Adrenal gland (tissue), 12 donors: Measurements from ENCODE around the gene PBRM1. TPM values are rescaled to one million over a fixed set of nuclear protein-coding genes. Genes with fewer than 3 reads are reported as not detected.

ENCODE experiments used
- DNase-seq, 7 donors: peaks; one replicate each; pipeline ENCODE4 v3.0.0-alpha.2; 2019 to 2020
- H3K27ac ChIP-seq, 5 donors: fragments of 200-600 bp; sonication (generic) in 4 of 5; 1 replicate in 3 of 5; 2 replicates in 2 of 5; pipeline versions ENCODE4 v1.5.1 to v1.8.0; 2016 to 2020; ENCODE audit warnings: mild to moderate bottlenecking in 1 of 5
- H3K27me3 ChIP-seq: fragments of 200-600 bp; 2 replicates; pipeline ENCODE4 v1.8.0; 2021
- H3K36me3 ChIP-seq, 2 donors: fragments of 200-600 bp; replicated peaks in 1 of 2; 1 replicate in 1 of 2; 2 replicates in 1 of 2; pipeline versions ENCODE4 v1.5.1 to v1.8.0; 2018 to 2022
- H3K4me1 ChIP-seq, 2 donors: fragments of 200-600 bp; replicated peaks in 1 of 2; 1 replicate in 1 of 2; 2 replicates in 1 of 2; pipeline versions ENCODE4 v1.5.1 to v1.8.0; 2018 to 2021
- H3K4me3 ChIP-seq, 4 donors: fragments of 200-600 bp; sonication (generic) in 3 of 4; one replicate each; pipeline ENCODE4 v1.5.1; 2016 to 2018
- H3K9me3 ChIP-seq, 3 donors: fragments of 200-600 bp; sonication (generic) in 1 of 3; replicated peaks in 1 of 3; 1 replicate in 2 of 3; 2 replicates in 1 of 3; pipeline versions ENCODE4 v1.5.1 to v1.8.0; 2016 to 2021
- POLR2A ChIP-seq, 2 donors: fragments of 450-650 bp; IDR thresholded peaks; one replicate each; pipeline ENCODE4 v1.6.1; 2017; ENCODE audit warnings: antibody characterized with exemption in 2 of 2, mild to moderate bottlenecking in 2 of 2, moderate library complexity in 1 of 2
- WGBS, 4 donors: extraction: QIAGEN DNeasy Blood & Tissue Kit in 2 of 4; methylation state at CpG; one replicate each; pipeline versions ENCODE4 v1.1.5 to v1.1.7; 2013 to 2017; 5-methylcytosine and 5-hydroxymethylcytosine counted together
- intact Hi-C, 2 donors: fragments of 100-400 bp; cut with DNase I; formaldehyde crosslinking; loops; one replicate each; pipeline versions ENCODE4 v1.14.1 to v1.15.0; 2022 to 2023
- polyA plus RNA-seq, 3 donors: library from polyadenylated mRNA; stranded (reverse); fragments of 200-250 nt in 2 of 3; fragments of 350-450 nt in 1 of 3; fragmentation: Illumina TruSeq in 1 of 3; extraction: RNeasy Lipid Tissue Mini Kit (QIAGEN cat#74804) in 1 of 3; gene quantifications; one replicate each; pipeline ENCODE4 v1.2.3, GENCODE V29; 2013 to 2014
- total RNA-seq, 9 donors: library from RNA; depleted of rRNA in 4 of 9; stranded (reverse); fragments of >200 nt in 4 of 9; fragments of 120-200 nt in 1 of 9; fragmentation: NEBNext Ultra II Directional in 1 of 9; extraction: Animal tissue kit (Norgen Biotek cat#: 25700) in 1 of 9; gene quantifications; one replicate each; pipeline versions ENCODE4 v1.1.0 to v1.2.4, GENCODE V29; 2013 to 2023
- TF ChIP-seq, protein P1 (sequence below), 6 experiments: fragments of 450-650 bp in 4 of 6; fragments of 200-600 bp in 2 of 6; sonication (generic) in 1 of 6; IDR thresholded peaks; 1 replicate in 5 of 6; 2 replicates in 1 of 6; pipeline versions ENCODE4 v1.5.1 to v1.8.0; 2016 to 2021; ENCODE audit warnings: antibody characterized with exemption in 6 of 6, mild to moderate bottlenecking in 2 of 6, moderate library complexity in 1 of 6
- donor health status: healthy with polysubstance abuse.
- donor health status: Bipolar disorder and iron deficiency.
- donor health status: DM: yes; HTN: yes; CAD: no.
- donor health status: DM: no; HTN: no; CAD: no.
- donor health status: DM: no; HTN: no; CAD: no.
- donor health status: DM: yes; HTN: yes; CAD: no.

Gene PBRM1
- total and polyA plus RNA-seq, 12 donors: 4.2 to 108 (median 47.5) TPM

DNA sequence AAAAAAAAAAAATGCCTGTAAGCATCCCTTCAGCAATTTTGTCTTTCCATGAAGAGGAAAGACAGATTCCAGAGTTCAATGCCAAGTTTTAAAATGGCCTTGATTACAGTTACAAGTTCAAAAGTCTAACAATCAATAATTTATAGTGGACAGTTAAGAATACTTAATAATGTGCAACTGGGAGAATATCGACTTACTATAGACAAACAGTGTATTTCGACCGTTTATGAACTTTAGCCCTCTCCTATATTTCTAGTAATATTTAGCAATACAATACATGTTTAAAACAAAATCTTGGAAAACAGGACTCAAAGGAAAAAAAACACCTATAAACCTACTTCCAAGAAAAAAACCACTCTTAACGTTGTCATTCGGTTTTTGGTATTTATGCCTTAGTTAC is 1.5 kb downstream of the PBRM1 start:
- TF ChIP-seq, protein P1, sequence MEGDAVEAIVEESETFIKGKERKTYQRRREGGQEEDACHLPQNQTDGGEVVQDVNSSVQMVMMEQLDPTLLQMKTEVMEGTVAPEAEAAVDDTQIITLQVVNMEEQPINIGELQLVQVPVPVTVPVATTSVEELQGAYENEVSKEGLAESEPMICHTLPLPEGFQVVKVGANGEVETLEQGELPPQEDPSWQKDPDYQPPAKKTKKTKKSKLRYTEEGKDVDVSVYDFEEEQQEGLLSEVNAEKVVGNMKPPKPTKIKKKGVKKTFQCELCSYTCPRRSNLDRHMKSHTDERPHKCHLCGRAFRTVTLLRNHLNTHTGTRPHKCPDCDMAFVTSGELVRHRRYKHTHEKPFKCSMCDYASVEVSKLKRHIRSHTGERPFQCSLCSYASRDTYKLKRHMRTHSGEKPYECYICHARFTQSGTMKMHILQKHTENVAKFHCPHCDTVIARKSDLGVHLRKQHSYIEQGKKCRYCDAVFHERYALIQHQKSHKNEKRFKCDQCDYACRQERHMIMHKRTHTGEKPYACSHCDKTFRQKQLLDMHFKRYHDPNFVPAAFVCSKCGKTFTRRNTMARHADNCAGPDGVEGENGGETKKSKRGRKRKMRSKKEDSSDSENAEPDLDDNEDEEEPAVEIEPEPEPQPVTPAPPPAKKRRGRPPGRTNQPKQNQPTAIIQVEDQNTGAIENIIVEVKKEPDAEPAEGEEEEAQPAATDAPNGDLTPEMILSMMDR (IDR thresholded peaks at IDR 0.05): no peak
- no peak for TF ChIP-seq POLR2A (IDR thresholded peaks at IDR 0.05)
- H3K27me3 ChIP-seq: no peaks in the 10 kb centered on the region
- H3K9me3 ChIP-seq: no peaks in the 10 kb centered on the region
- peak overlapping the region in 1 of 4 donors; percentile 94 for H3K4me3 ChIP-seq
- intact Hi-C loops: loop anchor here (5.0 to 10.0 kb wide), 2 partner anchors 149 to 212 kb away; partner anchors contain the start of genes NT5DC2 (in 1 of the 2) and UQCC5 (in 1 of the 2)
- peaks cover 37 to 65% of the 10 kb centered on the region in 2 donors for H3K4me1 ChIP-seq
- DNase-seq: no peak
- peaks cover 0 to 22% of the 10 kb centered on the region in 2 donors for H3K36me3 ChIP-seq
- H3K27ac ChIP-seq: peak overlapping the region in 2 of 5 donors; percentile 96 to 98
- WGBS, 4 donors: 30 to 41% (median 36%) methylated on average over 5 of the region's 5 CpGs

DNA sequence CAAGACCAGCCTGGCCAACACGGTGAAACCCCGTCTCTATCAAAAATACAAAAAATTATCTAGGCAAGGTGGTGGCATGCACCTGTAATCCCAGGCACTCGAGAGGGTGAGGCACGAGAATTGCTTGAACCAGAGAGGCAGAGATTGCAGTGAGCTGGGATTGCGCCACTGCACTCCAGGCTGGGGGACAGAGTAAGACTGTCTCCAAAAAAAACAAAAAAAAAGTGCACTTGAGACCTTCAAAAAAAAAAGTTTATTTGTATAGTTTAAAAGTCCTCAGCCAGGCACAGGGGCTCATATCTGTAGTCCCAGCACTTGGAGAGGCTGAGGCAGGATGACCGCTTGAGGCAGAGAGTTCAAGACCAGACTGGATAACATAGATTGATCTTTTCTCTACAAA is 2.1 kb downstream of the PBRM1 start:
- TF ChIP-seq POLR2A (IDR thresholded peaks at IDR 0.05): no peak
- TF ChIP-seq, protein P1 (IDR thresholded peaks at IDR 0.05): no peak
- no peaks in the 10 kb centered on the region for H3K27me3 ChIP-seq
- H3K27ac ChIP-seq: peak overlapping the region in 3 of 5 donors; percentile 28 to 96 (median 36)
- H3K4me3 ChIP-seq: no peak overlapping the region
- peaks cover 37 to 65% of the 10 kb centered on the region in 2 donors for H3K4me1 ChIP-seq
- peak in 4 of 7 donors; percentile 16 to 45 (median 36) for DNase-seq
- WGBS, 4 donors: 59 to 69% (median 62%) methylated on average over 6 of the region's 6 CpGs
- intact Hi-C loops: loop anchor here (5.0 to 10.0 kb wide), 2 partner anchors 149 to 211 kb away; partner anchors contain the start of genes NT5DC2 (in 1 of the 2) and UQCC5 (in 1 of the 2)
- peaks cover 0 to 19% of the 10 kb centered on the region in 2 donors for H3K36me3 ChIP-seq
- no peaks in the 10 kb centered on the region for H3K9me3 ChIP-seq

DNA sequence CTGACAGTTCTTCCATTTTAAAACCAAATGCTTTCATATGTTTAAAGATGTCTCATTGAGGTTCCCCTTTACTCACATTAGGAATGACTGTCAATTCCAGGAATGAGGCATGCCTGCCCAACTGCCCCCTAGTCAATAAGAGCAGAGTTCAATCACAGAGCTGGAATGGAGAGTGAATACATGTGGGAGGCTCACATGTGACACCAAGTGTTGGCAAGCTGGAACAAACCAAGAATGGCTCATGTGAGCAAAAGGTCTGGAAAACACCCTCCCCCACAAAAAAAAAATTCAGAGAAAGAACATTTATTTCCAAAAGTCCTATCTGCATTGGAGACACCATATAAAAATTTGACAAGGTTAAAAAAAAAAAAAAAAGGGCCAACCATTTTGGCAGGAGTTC is 3.7 kb downstream of the PBRM1 start:
- DNase-seq: peak; percentile 46 to 71 (median 64)
- TF ChIP-seq, protein P1 (IDR thresholded peaks at IDR 0.05): no peak
- no peak for TF ChIP-seq POLR2A (IDR thresholded peaks at IDR 0.05)
- no peaks in the 10 kb centered on the region for H3K9me3 ChIP-seq
- intact Hi-C loops: loop anchor here (5.0 to 10.0 kb wide), 2 partner anchors 147 to 210 kb away; partner anchors contain the start of genes NT5DC2 (in 1 of the 2) and UQCC5 (in 1 of the 2)
- peaks cover 0 to 17% of the 10 kb centered on the region in 2 donors for H3K36me3 ChIP-seq
- peaks cover 37 to 61% of the 10 kb centered on the region in 2 donors for H3K4me1 ChIP-seq
- peak overlapping the region in 4 of 5 donors; percentile 55 to 96 (median 66) for H3K27ac ChIP-seq
- no peaks in the 10 kb centered on the region for H3K27me3 ChIP-seq
- H3K4me3 ChIP-seq: no peak overlapping the region

- no peak for TF ChIP-seq POLR2A (IDR thresholded peaks at IDR 0.05)
- TF ChIP-seq, protein P1 (IDR thresholded peaks at IDR 0.05): no peak
- Histone ChIP-seq H3K27me3 (no peaks in the 10 kb centered on the region), H3K27ac (peak overlapping the region in 4 of 5 donors; percentile 55 to 96 (median 66)), H3K4me3 (no peak overlapping the region), H3K36me3 (peaks cover 0 to 22% of the 10 kb centered on the region in 2 donors), H3K9me3 (no peaks in the 10 kb centered on the region), H3K4me1 (peaks cover 33 to 57% of the 10 kb centered on the region in 2 donors)
- intact Hi-C loops: loop anchor here (5.0 to 10.0 kb wide), 2 partner anchors 147 to 209 kb away; partner anchors contain the start of genes NT5DC2 (in 1 of the 2) and UQCC5 (in 1 of the 2)
- WGBS, 4 donors: 48 to 62% (median 56%) methylated on average over 3 of the region's 3 CpGs
- no peak for DNase-seq
These were observed 4.1 kb downstream of the PBRM1 start for GRCh38 chr3:52681596-52681995.
